ENCODE measurements around the gene CTNNA3.

- TF ChIP-seq POLR2AphosphoS5 (IDR thresholded peaks at IDR 0.05; ENCODE audit: insufficient read depth, low read depth, low read length): no peak
- TF ChIP-seq MAX (IDR thresholded peaks at IDR 0.05; ENCODE audit: insufficient read depth, insufficient read length): no peak
Observed at GRCh38 chr10:66762218-66762729, 933.7 kb downstream of the CTNNA3 start.
